HG03159 (cell line): ENCODE results near the gene DLST.

Experiments used
- ATAC-seq: cut with Tn5 transposase; IDR thresholded peaks from one replicate; pipeline ENCODE4 v1.9.1; 2021; ENCODE audit warnings: mild to moderate bottlenecking, moderate library complexity; ENCODE audit not compliant: unreplicated experiment

Gene DLST

DNA sequence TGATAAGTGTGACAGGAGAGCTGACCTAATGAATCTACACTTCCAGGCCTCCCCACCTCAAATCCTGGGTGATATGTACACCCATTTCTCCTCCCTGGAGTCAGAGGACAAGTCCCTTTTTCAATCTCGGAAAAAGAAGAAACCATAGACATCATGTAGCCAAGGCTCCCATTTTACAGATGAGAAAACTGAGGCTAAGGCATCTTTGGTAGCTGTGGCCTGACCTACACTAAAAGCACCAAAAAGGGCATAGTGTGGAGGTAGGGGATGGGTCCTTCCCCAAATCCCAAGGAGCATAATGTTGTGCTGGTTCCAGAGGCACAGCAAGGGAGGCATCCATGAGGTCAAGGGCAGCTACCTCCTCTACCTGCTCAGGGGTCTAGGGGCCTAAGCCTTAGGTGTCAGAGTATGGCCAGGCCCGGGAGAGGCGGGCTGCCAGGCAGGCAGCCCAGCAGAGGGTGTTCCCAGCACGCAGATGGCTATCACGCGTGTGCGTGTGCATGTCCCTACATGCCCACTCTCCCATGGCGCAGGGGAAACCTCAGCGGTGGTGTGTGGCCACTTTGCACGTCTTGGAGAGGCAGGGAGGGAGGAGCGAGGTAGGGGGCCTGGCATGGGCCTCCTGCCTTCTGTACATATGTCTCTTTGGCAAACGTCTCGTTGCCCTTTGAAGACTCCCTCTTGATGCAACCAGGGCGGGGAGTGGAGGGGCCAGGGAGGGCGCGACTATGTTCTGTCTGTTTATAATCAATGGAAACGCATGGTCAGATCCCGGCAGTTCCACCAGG, 71.2 kb downstream of the DLST start:
- no peak for ATAC-seq
